ENCODE results near the gene STARD8.

DNA sequence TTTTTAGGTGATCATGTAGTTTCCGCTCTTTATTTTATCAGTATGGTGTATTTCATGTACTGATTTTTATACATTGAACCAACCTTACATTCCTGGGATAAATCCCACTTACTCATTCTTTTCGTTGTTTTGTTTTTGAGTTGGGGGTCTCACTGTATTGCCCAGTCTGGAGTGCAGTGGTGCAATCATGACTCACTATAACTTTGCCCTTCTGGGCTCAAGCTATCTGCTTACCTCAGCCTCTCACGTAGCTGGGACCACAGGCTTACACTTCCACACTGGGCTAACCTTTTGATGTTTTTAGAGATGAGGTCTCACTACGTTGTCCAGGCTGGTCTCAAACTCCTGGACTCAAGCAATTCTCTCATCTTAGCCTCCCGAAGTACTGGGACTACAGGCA lies 19.5 kb upstream of the STARD8 start:
- TF ChIP-seq, protein P1, sequence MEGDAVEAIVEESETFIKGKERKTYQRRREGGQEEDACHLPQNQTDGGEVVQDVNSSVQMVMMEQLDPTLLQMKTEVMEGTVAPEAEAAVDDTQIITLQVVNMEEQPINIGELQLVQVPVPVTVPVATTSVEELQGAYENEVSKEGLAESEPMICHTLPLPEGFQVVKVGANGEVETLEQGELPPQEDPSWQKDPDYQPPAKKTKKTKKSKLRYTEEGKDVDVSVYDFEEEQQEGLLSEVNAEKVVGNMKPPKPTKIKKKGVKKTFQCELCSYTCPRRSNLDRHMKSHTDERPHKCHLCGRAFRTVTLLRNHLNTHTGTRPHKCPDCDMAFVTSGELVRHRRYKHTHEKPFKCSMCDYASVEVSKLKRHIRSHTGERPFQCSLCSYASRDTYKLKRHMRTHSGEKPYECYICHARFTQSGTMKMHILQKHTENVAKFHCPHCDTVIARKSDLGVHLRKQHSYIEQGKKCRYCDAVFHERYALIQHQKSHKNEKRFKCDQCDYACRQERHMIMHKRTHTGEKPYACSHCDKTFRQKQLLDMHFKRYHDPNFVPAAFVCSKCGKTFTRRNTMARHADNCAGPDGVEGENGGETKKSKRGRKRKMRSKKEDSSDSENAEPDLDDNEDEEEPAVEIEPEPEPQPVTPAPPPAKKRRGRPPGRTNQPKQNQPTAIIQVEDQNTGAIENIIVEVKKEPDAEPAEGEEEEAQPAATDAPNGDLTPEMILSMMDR (IDR thresholded peaks at IDR 0.05; ENCODE audit: low read depth, low read length): no peak
- no peak for TF ChIP-seq EZH2phosphoT487 (IDR thresholded peaks at IDR 0.05; ENCODE audit: low read depth)

All from OCI-LY3 (cell line).